B cell (primary cell): Measurements from ENCODE around the gene PARD3. TPM values are rescaled to one million over a fixed set of nuclear protein-coding genes. Genes with fewer than 3 reads are reported as not detected.
"Not testable (repeated sequence)": the region's sequence is repeated elsewhere in the genome, so short reads cannot be mapped to it uniquely, and the experiment has no call there.

ENCODE experiments used
- ATAC-seq: fragments of 200-7000 bp; cut with Tn5 transposase; one replicate; pipeline ENCODE4 v1.10.0; 2021; ENCODE audit warnings: low read depth, mild to moderate bottlenecking, moderate number of reproducible peaks, moderate library complexity
- CTCF ChIA-PET: fragments of 350-600 bp; sonication (Branson Sonifier 250); formaldehyde crosslinking; loops from one replicate; lab custom pipeline; 2021; ENCODE audit warnings: antibody characterized with exemption, inconsistent platforms; lab: Charles Lee
- POLR2A ChIA-PET: fragments of 350-600 bp; sonication (Branson Sonifier 250); formaldehyde crosslinking; loops from one replicate; lab custom pipeline; 2021; ENCODE audit warnings: antibody characterized with exemption; lab: Charles Lee
- DNase-seq: peaks from one replicate; pipeline ENCODE4 v3.0.0; 2013
- H2AFZ ChIP-seq: 2 replicates; pipeline ENCODE4 v1.6.1; 2012; ENCODE audit warnings: mild to moderate bottlenecking, low read depth, low read length; ENCODE audit not compliant: insufficient read depth, poor library complexity, severe bottlenecking
- H3K27ac ChIP-seq, 2 donors: 1 replicate in 1 of 2; 2 replicates in 1 of 2; pipeline ENCODE4 v1.5.1; 2012 to 2013; ENCODE audit warnings: low read length in 2 of 2, mild to moderate bottlenecking in 2 of 2, moderate library complexity in 1 of 2
- H3K27me3 ChIP-seq, 4 experiments: fragments of 200-600 bp in 1 of 4; sonication (generic) in 1 of 4; replicated peaks in 1 of 4; 1 replicate in 2 of 4; 2 replicates in 2 of 4; pipeline versions ENCODE4 v1.6.1 to v1.7.0; 2013 to 2016; ENCODE audit warnings: low read length in 3 of 4, mild to moderate bottlenecking in 2 of 4, mixed read lengths in 1 of 4, moderate library complexity in 1 of 4; ENCODE audit not compliant: insufficient read depth in 4 of 4, control insufficient read depth in 3 of 4; ENCODE audit errors: control extremely low read depth in 1 of 4
- H3K36me3 ChIP-seq, 2 experiments: replicated peaks in 1 of 2; 1 replicate in 1 of 2; 2 replicates in 1 of 2; pipeline versions ENCODE4 v1.6.1 to v1.7.1; 2013; ENCODE audit warnings: low read length in 1 of 2; ENCODE audit not compliant: insufficient read depth in 2 of 2, control insufficient read depth in 1 of 2; ENCODE audit errors: control extremely low read depth in 1 of 2, extremely low read depth in 1 of 2
- H3K4me1 ChIP-seq, 2 donors: fragments of 200-600 bp in 1 of 2; sonication (generic) in 1 of 2; 1 replicate in 1 of 2; 2 replicates in 1 of 2; pipeline versions ENCODE4 v1.5.1 to v1.6.1; 2013 to 2017; ENCODE audit warnings: low read length in 2 of 2; ENCODE audit not compliant: control insufficient read depth in 2 of 2, insufficient read depth in 2 of 2
- H3K4me2 ChIP-seq: replicated peaks from 2 replicates; pipeline ENCODE3; 2012; ENCODE audit warnings: mild to moderate bottlenecking, low read depth, low read length; ENCODE audit not compliant: poor library complexity, severe bottlenecking
- H3K4me3 ChIP-seq, 5 experiments: fragments of 200-600 bp in 1 of 5; sonication (generic) in 1 of 5; 1 replicate in 3 of 5; 2 replicates in 2 of 5; pipeline versions ENCODE4 v1.5.1 to v1.7.0; 2011 to 2016; ENCODE audit warnings: low read length in 4 of 5, mild to moderate bottlenecking in 4 of 5, low read depth in 2 of 5, control low read depth in 1 of 5, moderate library complexity in 1 of 5; ENCODE audit not compliant: insufficient read depth in 1 of 5; ENCODE audit errors: control extremely low read depth in 1 of 5, extremely low read depth in 1 of 5
- H3K79me2 ChIP-seq: fragments of 200-600 bp; sonication (generic); one replicate; pipeline ENCODE4 v1.6.0; 2016; ENCODE audit warnings: low read length; ENCODE audit not compliant: control insufficient read depth, insufficient read depth
- H3K9ac ChIP-seq: fragments of 200-600 bp; sonication (generic); 2 replicates; pipeline ENCODE4 v1.6.1; 2017; ENCODE audit warnings: mild to moderate bottlenecking, low read length, moderate library complexity
- H3K9me3 ChIP-seq, 3 donors: one replicate each; pipeline versions ENCODE4 v1.6.1 to v1.7.1; 2013; ENCODE audit warnings: low read length in 2 of 3; ENCODE audit not compliant: control insufficient read depth in 2 of 3, insufficient read depth in 1 of 3; ENCODE audit errors: control extremely low read depth in 1 of 3
- H4K20me1 ChIP-seq: 2 replicates; pipeline ENCODE4 v1.6.0; 2012; ENCODE audit warnings: mild to moderate bottlenecking, low read length; ENCODE audit not compliant: insufficient read depth, control insufficient read depth, poor library complexity, severe bottlenecking
- H3K27ac Mint-ChIP-seq: one replicate; pipeline ENCODE4 v1.8.0; 2021; ENCODE audit warnings: mixed read lengths
- H3K27me3 Mint-ChIP-seq: one replicate; pipeline ENCODE4 v1.8.0; 2021; ENCODE audit warnings: mixed read lengths
- H3K4me1 Mint-ChIP-seq: one replicate; pipeline ENCODE4 v1.8.0; 2021; ENCODE audit warnings: mixed read lengths
- H3K4me3 Mint-ChIP-seq: one replicate; pipeline ENCODE4 v1.8.0; 2021; ENCODE audit warnings: mixed read lengths
- H3K9me3 Mint-ChIP-seq: one replicate; pipeline ENCODE4 v1.8.0; 2022; ENCODE audit warnings: mixed read lengths; ENCODE audit not compliant: insufficient read depth
- CTCF ChIP-seq: fragments of 200-600 bp; IDR thresholded peaks from one replicate; pipeline ENCODE4 v1.8.0; 2022; ENCODE audit warnings: antibody characterized with exemption, mild to moderate bottlenecking
- EZH2 ChIP-seq: IDR thresholded peaks from 2 replicates; pipeline ENCODE4 v1.6.1; 2012; ENCODE audit warnings: borderline replicate concordance, low read depth, mild to moderate bottlenecking, moderate library complexity, low read length; ENCODE audit not compliant: insufficient read depth, poor library complexity, severe bottlenecking
- WGBS: methylation state at CpG from one replicate; pipeline ENCODE4 v1.1.5; 2013; ENCODE audit warnings: missing lambda C conversion rate; ENCODE audit not compliant: insufficient coverage; 5-methylcytosine and 5-hydroxymethylcytosine counted together
- intact Hi-C: fragments of 100-400 bp; cut with micrococcal nuclease; formaldehyde crosslinking; loops from one replicate; pipeline ENCODE4 v1.10.0; 2022
- polyA plus RNA-seq: library from polyadenylated mRNA; depleted of rRNA; stranded (reverse); fragments of >200 nt; gene quantifications from 2 replicates; pipeline ENCODE4 v1.2.3, GENCODE V29; 2012
- total RNA-seq, 2 donors: library from RNA; stranded (reverse); fragments of 120-200 nt in 1 of 2; gene quantifications; 1 replicate in 1 of 2; 2 replicates in 1 of 2; pipeline versions ENCODE4 v1.2.3 to v1.2.4, GENCODE V29; 2013 to 2022

PARD3 gene
- total and polyA plus RNA-seq, 2 donors (not counting 1 experiment from before 2014, with no cell fraction given) = not detected

- H3K9me3 Mint-ChIP-seq, ATAC-seq, POLR2A ChIA-PET, H3K27ac ChIP-seq, H3K36me3 ChIP-seq, H3K79me2 ChIP-seq, H3K4me2 ChIP-seq, H3K27me3 ChIP-seq, H3K27ac Mint-ChIP-seq, H3K9me3 ChIP-seq, H3K4me3 ChIP-seq, H3K4me3 Mint-ChIP-seq, H3K4me1 ChIP-seq, H4K20me1 ChIP-seq, intact Hi-C loops, DNase-seq, CTCF ChIA-PET, H2AFZ ChIP-seq, H3K27me3 Mint-ChIP-seq, H3K4me1 Mint-ChIP-seq, H3K9ac ChIP-seq: not testable (repeated sequence)
- 96% methylated on average over 24 of the region's 45 CpGs for WGBS
These were observed 462.4 kb downstream of the PARD3 start for GRCh38 chr10:34352599-34353204.

- Mint-ChIP-seq H3K27me3 (no peaks in the 10 kb centered on the region), H3K4me1 (no peaks in the 10 kb centered on the region), H3K27ac (no peak overlapping the region), H3K4me3 (no peak overlapping the region), H3K9me3 (no peaks in the 10 kb centered on the region)
- no peaks in the 10 kb centered on the region for H4K20me1 ChIP-seq
- H2AFZ ChIP-seq = no peak overlapping the region
- no peak overlapping the region for H3K9ac ChIP-seq
- POLR2A ChIA-PET = no interaction called here
- CTCF ChIA-PET = no interaction called here
- H3K27ac ChIP-seq = no peak overlapping the region
- H3K79me2 ChIP-seq = no peaks in the 10 kb centered on the region
- no peak for DNase-seq
- H3K27me3 ChIP-seq = no peaks in the 10 kb centered on the region
- WGBS = no CpG with 5 or more reads among the region's 3 CpGs
- ATAC-seq = no peak
- no peaks in the 10 kb centered on the region for H3K36me3 ChIP-seq
- intact Hi-C loops = no loop called here
- TF ChIP-seq EZH2 (no peak), CTCF (no peak)
- no peaks in the 10 kb centered on the region for H3K9me3 ChIP-seq
- H3K4me1 ChIP-seq = no peaks in the 10 kb centered on the region
- H3K4me2 ChIP-seq = no peak overlapping the region
- H3K4me3 ChIP-seq = no peak overlapping the region
These were observed 463.9 kb downstream of the PARD3 start for GRCh38 chr10:34351161-34351560.
